Keratinocyte (primary cell): Measurements from ENCODE around the gene CYSTM1. TPM values are rescaled to one million over a fixed set of nuclear protein-coding genes. Genes with fewer than 3 reads are reported as not detected.

Experiments
- DNase-seq: peaks from one replicate; pipeline ENCODE4 v3.0.0-alpha.2; 2011; ENCODE audit warnings: low read depth, missing footprints, low spot score
- FAIRE-seq: peaks from 2 replicates; lab custom pipeline; 2011; peaks lifted over from hg19 to GRCh38; lab: Jason Lieb, UNC
- H2AFZ ChIP-seq: 2 replicates; pipeline ENCODE4 v1.6.0; 2012; ENCODE audit warnings: low read length, control low read depth, inconsistent platforms; ENCODE audit not compliant: control insufficient read depth
- H3K27ac ChIP-seq: 2 replicates; pipeline ENCODE4 v1.5.1; 2011; ENCODE audit warnings: low read length; ENCODE audit not compliant: control insufficient read depth, insufficient read depth
- H3K27me3 ChIP-seq: 3 replicates; pipeline ENCODE4 v1.6.0; 2011; ENCODE audit warnings: low read length; ENCODE audit not compliant: control insufficient read depth, insufficient read depth; ENCODE audit errors: extremely low read depth
- H3K36me3 ChIP-seq, 2 experiments: 2 replicates in 1 of 2; 3 replicates in 1 of 2; pipeline ENCODE4 v1.5.1; 2011; ENCODE audit warnings: low read length in 2 of 2, mild to moderate bottlenecking in 1 of 2; ENCODE audit not compliant: control insufficient read depth in 2 of 2, insufficient read depth in 2 of 2; ENCODE audit errors: extremely low read depth in 1 of 2
- H3K4me1 ChIP-seq: 3 replicates; pipeline ENCODE4 v1.5.1; 2011; ENCODE audit warnings: low read length; ENCODE audit not compliant: control insufficient read depth, insufficient read depth; ENCODE audit errors: extremely low read depth
- H3K4me2 ChIP-seq: 3 replicates; pipeline ENCODE4 v1.6.0; 2011; ENCODE audit warnings: low read depth, low read length; ENCODE audit not compliant: control insufficient read depth, insufficient read depth; ENCODE audit errors: extremely low read depth
- H3K4me3 ChIP-seq, 3 experiments: fragments of 200-600 bp in 1 of 3; sonication (generic) in 1 of 3; 2 replicates in 2 of 3; 3 replicates in 1 of 3; pipeline ENCODE4 v1.5.1; 2011 to 2016; ENCODE audit warnings: low read length in 3 of 3, mild to moderate bottlenecking in 3 of 3, control low read depth in 2 of 3, inconsistent platforms in 1 of 3, low read depth in 1 of 3, mixed read lengths in 1 of 3, mixed run types in 1 of 3, moderate library complexity in 1 of 3; ENCODE audit not compliant: control insufficient read depth in 2 of 3, insufficient read depth in 2 of 3; ENCODE audit errors: extremely low read depth in 1 of 3
- H3K79me2 ChIP-seq: 2 replicates; pipeline ENCODE4 v1.6.0; 2012; ENCODE audit warnings: low read length; ENCODE audit not compliant: control insufficient read depth, insufficient read depth
- H3K9ac ChIP-seq: 3 replicates; pipeline ENCODE4 v1.6.0; 2011; ENCODE audit warnings: low read length; ENCODE audit not compliant: control insufficient read depth, insufficient read depth; ENCODE audit errors: extremely low read depth
- H3K9me1 ChIP-seq: 3 replicates; pipeline ENCODE4 v1.6.0; 2011; ENCODE audit warnings: low read length; ENCODE audit not compliant: control insufficient read depth, insufficient read depth; ENCODE audit errors: extremely low read depth
- H3K9me3 ChIP-seq: 2 replicates; pipeline ENCODE4 v1.5.1; 2012; ENCODE audit warnings: low read depth, low read length; ENCODE audit not compliant: control insufficient read depth
- H4K20me1 ChIP-seq: 3 replicates; pipeline ENCODE4 v1.6.0; 2011; ENCODE audit warnings: low read length; ENCODE audit not compliant: control insufficient read depth, insufficient read depth; ENCODE audit errors: extremely low read depth
- EZH2 ChIP-seq: IDR thresholded peaks from one replicate; pipeline ENCODE4 v1.6.1; 2012; ENCODE audit warnings: inconsistent platforms, mild to moderate bottlenecking, low read length, moderate library complexity
- dilution Hi-C: fragments of 300-500 bp; cut with MboI; formaldehyde crosslinking; loops from one replicate; pipeline ENCODE4 v1.7.0; 2020; ENCODE audit warnings: low sequenced_read_pairs; ENCODE audit not compliant: extremely low pct_ligation_motif_present
- polyA plus RNA-seq, 5 experiments: library from polyadenylated mRNA; depleted of rRNA in 3 of 5; stranded (reverse) in 3 of 5; stranded (forward) in 1 of 5; unstranded in 1 of 5; fragments of >200 nt; gene quantifications; 1 replicate in 1 of 5; 2 replicates in 3 of 5; 3 replicates in 1 of 5; pipeline versions ENCODE4 v1.2.1 to v1.2.3, GENCODE V29; 2011 to 2012; ENCODE audit warnings: missing spikeins in 2 of 5, low read depth in 1 of 5, low replicate concordance in 1 of 5
- TF ChIP-seq, protein P1 (sequence below), 3 experiments: IDR thresholded peaks in 1 of 3; conservative IDR thresholded peaks in 1 of 3; optimal IDR thresholded peaks in 1 of 3; 2 replicates in 2 of 3; 3 replicates in 1 of 3; pipeline versions ENCODE3 to v1.5.1; 2011; ENCODE audit warnings: low read length in 3 of 3, mild to moderate bottlenecking in 3 of 3, moderate library complexity in 2 of 3, control low read depth in 1 of 3, inconsistent platforms in 1 of 3; ENCODE audit not compliant: insufficient read depth in 2 of 3; ENCODE audit errors: extremely low read depth in 1 of 3

The CYSTM1 gene
- polyA plus RNA-seq, 1 donor (not counting 4 experiments of a cell fraction or from before 2014, with no cell fraction given), result 34.3 TPM

DNA sequence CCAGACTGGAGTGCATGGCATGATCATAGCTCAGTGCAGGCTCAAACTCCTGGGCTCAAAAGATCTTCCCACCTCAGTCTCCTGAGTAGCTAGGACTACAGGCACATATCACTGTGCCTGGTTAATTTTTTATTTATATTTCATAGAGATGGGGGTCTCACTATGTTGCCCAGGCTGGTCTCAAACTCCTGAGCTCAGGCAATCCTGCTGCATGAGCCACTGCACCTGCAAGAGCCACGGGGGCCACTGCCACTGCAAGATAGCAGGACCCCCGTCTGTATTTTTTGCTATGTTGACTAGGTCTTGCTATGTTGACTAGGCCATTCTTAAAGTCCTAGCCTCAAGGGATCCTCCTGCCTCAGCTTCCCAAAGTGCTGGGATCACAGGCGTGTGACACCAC, 6.5 kb downstream of the CYSTM1 start:
- no peak for FAIRE-seq
- H2AFZ ChIP-seq, result no peak overlapping the region
- peaks cover 4% of the 10 kb centered on the region for H3K79me2 ChIP-seq
- dilution Hi-C loops, result no loop called here
- H3K4me1 ChIP-seq, result peaks cover 8% of the 10 kb centered on the region
- H3K27me3 ChIP-seq, result no peaks in the 10 kb centered on the region
- no peak overlapping the region for H3K4me3 ChIP-seq
- H4K20me1 ChIP-seq, result no peaks in the 10 kb centered on the region
- H3K27ac ChIP-seq, result no peak overlapping the region
- DNase-seq, result no peak
- no peaks in the 10 kb centered on the region for H3K36me3 ChIP-seq
- no peak overlapping the region for H3K4me2 ChIP-seq
- TF ChIP-seq EZH2, result no peak
- TF ChIP-seq, protein P1, sequence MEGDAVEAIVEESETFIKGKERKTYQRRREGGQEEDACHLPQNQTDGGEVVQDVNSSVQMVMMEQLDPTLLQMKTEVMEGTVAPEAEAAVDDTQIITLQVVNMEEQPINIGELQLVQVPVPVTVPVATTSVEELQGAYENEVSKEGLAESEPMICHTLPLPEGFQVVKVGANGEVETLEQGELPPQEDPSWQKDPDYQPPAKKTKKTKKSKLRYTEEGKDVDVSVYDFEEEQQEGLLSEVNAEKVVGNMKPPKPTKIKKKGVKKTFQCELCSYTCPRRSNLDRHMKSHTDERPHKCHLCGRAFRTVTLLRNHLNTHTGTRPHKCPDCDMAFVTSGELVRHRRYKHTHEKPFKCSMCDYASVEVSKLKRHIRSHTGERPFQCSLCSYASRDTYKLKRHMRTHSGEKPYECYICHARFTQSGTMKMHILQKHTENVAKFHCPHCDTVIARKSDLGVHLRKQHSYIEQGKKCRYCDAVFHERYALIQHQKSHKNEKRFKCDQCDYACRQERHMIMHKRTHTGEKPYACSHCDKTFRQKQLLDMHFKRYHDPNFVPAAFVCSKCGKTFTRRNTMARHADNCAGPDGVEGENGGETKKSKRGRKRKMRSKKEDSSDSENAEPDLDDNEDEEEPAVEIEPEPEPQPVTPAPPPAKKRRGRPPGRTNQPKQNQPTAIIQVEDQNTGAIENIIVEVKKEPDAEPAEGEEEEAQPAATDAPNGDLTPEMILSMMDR (optimal IDR thresholded peaks at IDR 0.05 in 1 of 3, IDR thresholded peaks at IDR 0.05 in 1 of 3, conservative IDR thresholded peaks at IDR 0.05 in 1 of 3; ENCODE audit: extremely low read depth in 1 of 3, insufficient read depth in 2 of 3, low read length in 3 of 3), result no peak
- no peaks in the 10 kb centered on the region for H3K9me1 ChIP-seq
- H3K9me3 ChIP-seq, result no peaks in the 10 kb centered on the region
- H3K9ac ChIP-seq, result no peak overlapping the region

DNA sequence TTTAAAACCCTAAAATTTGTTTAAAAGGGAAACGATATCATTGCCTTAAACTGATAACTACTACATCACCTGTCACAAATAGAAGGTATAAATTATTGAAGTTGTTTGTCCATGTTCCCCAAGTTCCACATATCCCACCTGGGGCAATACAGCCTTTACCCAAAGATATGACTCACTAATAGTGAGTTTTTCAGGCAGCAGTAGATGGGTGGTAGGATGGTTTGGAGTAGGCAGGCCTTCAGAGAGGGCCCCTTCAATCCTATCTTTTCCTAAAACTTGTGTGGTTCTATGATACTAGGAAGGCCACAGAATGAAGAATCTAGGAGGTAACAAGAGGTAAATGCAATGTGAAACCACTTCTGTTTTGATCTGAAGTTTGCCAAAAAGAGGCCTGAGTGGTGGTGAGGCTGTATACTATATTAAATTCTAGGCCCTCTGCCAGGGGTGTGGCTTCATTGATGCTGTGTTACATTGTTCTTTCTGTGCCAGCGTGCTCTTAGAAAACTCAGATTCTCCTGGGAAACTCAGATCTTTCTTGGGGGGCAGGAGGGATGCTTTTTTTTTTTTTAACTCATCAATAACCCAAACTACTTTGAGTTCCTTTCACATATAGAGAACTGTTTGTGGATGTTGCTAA, 7.2 kb downstream of the CYSTM1 start:
- H3K27ac ChIP-seq, result no peak overlapping the region
- peak overlapping the region; percentile 18 for H3K4me2 ChIP-seq
- FAIRE-seq (no peak), DNase-seq (no peak)
- H3K4me1 ChIP-seq, result peaks cover 8% of the 10 kb centered on the region
- H3K79me2 ChIP-seq, result peaks cover 4% of the 10 kb centered on the region
- no peak overlapping the region for H3K4me3 ChIP-seq
- TF ChIP-seq EZH2, result no peak
- TF ChIP-seq, protein P1 (optimal IDR thresholded peaks at IDR 0.05 in 1 of 3, IDR thresholded peaks at IDR 0.05 in 1 of 3, conservative IDR thresholded peaks at IDR 0.05 in 1 of 3; ENCODE audit: extremely low read depth in 1 of 3, insufficient read depth in 2 of 3, low read length in 3 of 3), result no peak
- H3K9me1 ChIP-seq, result no peaks in the 10 kb centered on the region
- H3K36me3 ChIP-seq, result no peaks in the 10 kb centered on the region
- no peaks in the 10 kb centered on the region for H4K20me1 ChIP-seq
- dilution Hi-C loops, result no loop called here
- no peak overlapping the region for H2AFZ ChIP-seq
- H3K9ac ChIP-seq, result no peak overlapping the region
- no peaks in the 10 kb centered on the region for H3K9me3 ChIP-seq
- H3K27me3 ChIP-seq, result no peaks in the 10 kb centered on the region
